ENCODE measurements around the gene DSCAML1.

GRCh38 chr11:117564321-117564720 lies 232.7 kb downstream of the DSCAML1 start:
- TF ChIP-seq, protein P1, sequence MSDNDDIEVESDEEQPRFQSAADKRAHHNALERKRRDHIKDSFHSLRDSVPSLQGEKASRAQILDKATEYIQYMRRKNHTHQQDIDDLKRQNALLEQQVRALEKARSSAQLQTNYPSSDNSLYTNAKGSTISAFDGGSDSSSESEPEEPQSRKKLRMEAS (IDR thresholded peaks at IDR 0.05) = no peak
- TF ChIP-seq POLR2A (IDR thresholded peaks at IDR 0.05; ENCODE audit: control extremely low read depth in 1 of 2, low read depth in 2 of 2, low read length in 2 of 2) (no peak), GTF2F1 (IDR thresholded peaks at IDR 0.05; ENCODE audit: borderline replicate concordance, low read depth, low read length) (no peak), SP1 (IDR thresholded peaks at IDR 0.05; ENCODE audit: low read depth, low read length) (no peak), POLR2AphosphoS5 (IDR thresholded peaks at IDR 0.05; ENCODE audit: low read depth, low read length) (no peak), RBBP5 (IDR thresholded peaks at IDR 0.05; ENCODE audit: borderline replicate concordance, low read depth, low read length) (no peak), CBX8 (IDR thresholded peaks at IDR 0.05; ENCODE audit: borderline replicate concordance, low read depth, low read length) (no peak), SUZ12 (IDR thresholded peaks at IDR 0.05; ENCODE audit: low read length) (no peak), CHD1 (IDR thresholded peaks at IDR 0.05; ENCODE audit: low read depth, low read length) (no peak), RAD21 (IDR thresholded peaks at IDR 0.05 in 1 of 2, conservative IDR thresholded peaks at IDR 0.05 in 1 of 2; ENCODE audit: low read depth in 2 of 2, low read length in 2 of 2) (no peak), EZH2 (IDR thresholded peaks at IDR 0.05; ENCODE audit: low read depth, low read length, severe bottlenecking) (no peak), RFX5 (IDR thresholded peaks at IDR 0.05; ENCODE audit: borderline replicate concordance, low read depth, low read length) (no peak), TEAD4 (IDR thresholded peaks at IDR 0.05; ENCODE audit: low read depth, low read length) (no peak)
- TF ChIP-seq, protein P2, sequence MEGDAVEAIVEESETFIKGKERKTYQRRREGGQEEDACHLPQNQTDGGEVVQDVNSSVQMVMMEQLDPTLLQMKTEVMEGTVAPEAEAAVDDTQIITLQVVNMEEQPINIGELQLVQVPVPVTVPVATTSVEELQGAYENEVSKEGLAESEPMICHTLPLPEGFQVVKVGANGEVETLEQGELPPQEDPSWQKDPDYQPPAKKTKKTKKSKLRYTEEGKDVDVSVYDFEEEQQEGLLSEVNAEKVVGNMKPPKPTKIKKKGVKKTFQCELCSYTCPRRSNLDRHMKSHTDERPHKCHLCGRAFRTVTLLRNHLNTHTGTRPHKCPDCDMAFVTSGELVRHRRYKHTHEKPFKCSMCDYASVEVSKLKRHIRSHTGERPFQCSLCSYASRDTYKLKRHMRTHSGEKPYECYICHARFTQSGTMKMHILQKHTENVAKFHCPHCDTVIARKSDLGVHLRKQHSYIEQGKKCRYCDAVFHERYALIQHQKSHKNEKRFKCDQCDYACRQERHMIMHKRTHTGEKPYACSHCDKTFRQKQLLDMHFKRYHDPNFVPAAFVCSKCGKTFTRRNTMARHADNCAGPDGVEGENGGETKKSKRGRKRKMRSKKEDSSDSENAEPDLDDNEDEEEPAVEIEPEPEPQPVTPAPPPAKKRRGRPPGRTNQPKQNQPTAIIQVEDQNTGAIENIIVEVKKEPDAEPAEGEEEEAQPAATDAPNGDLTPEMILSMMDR (IDR thresholded peaks at IDR 0.05; ENCODE audit: control extremely low read depth in 1 of 3, insufficient read depth in 1 of 3, low read depth in 1 of 3, low read length in 3 of 3) = no peak

All from H1 (cell line).